Measurements from ENCODE around the gene JPH3. TPM values are rescaled to one million over a fixed set of nuclear protein-coding genes. Genes with fewer than 3 reads are reported as not detected.

Gene JPH3
- total RNA-seq, 4 donors from 2014 or later: 0.39 TPM; not detected in 3

DNA sequence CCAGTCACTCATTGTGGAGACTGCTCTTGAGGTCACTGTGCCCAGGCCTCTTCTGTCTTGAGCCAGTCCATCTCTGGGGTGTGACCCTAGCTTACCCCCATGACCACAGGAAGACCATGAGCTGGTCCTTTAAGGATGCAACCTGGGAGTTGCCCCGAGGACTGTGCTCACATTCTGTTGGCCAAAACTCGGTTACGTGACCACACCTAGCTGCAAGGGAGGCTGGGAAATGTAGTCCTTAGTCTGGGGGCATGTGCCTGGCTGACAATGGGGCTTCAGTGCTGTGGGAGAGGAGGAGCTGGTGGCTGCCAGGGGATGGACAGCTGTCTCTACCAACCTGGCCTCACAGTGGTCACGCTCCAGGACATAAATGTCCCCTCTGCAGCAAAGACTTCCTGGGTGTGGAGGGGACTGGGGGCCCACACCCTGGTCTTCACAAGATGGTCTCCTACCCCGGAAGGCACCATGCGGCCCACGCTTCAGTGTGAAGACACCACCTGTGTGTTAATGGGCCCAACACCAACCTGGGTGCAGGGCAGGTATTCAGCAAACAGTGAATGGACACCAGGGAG is 55.4 kb downstream of the JPH3 start:
- Histone ChIP-seq H3K36me3 (no peaks in the 10 kb centered on the region), H3K27ac (no peak overlapping the region), H3K4me3 (no peak overlapping the region), H3K27me3 (peaks cover 0 to 42% of the 10 kb centered on the region in 2 donors), H3K4me1 (no peaks in the 10 kb centered on the region), H3K9me3 (peaks cover 0 to 19% (median 0%) of the 10 kb centered on the region in 4 donors)
- WGBS, 2 donors: 69 to 76% methylated on average over 6 to 7 of the region's 7 CpGs
- no peak for TF ChIP-seq POLR2A (IDR thresholded peaks at IDR 0.05)
- TF ChIP-seq, protein P1, sequence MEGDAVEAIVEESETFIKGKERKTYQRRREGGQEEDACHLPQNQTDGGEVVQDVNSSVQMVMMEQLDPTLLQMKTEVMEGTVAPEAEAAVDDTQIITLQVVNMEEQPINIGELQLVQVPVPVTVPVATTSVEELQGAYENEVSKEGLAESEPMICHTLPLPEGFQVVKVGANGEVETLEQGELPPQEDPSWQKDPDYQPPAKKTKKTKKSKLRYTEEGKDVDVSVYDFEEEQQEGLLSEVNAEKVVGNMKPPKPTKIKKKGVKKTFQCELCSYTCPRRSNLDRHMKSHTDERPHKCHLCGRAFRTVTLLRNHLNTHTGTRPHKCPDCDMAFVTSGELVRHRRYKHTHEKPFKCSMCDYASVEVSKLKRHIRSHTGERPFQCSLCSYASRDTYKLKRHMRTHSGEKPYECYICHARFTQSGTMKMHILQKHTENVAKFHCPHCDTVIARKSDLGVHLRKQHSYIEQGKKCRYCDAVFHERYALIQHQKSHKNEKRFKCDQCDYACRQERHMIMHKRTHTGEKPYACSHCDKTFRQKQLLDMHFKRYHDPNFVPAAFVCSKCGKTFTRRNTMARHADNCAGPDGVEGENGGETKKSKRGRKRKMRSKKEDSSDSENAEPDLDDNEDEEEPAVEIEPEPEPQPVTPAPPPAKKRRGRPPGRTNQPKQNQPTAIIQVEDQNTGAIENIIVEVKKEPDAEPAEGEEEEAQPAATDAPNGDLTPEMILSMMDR (IDR thresholded peaks at IDR 0.05): no peak
- no peak for TF ChIP-seq EP300 (IDR thresholded peaks at IDR 0.05)
- DNase-seq (ENCODE audit: low spot score in 2 of 2): no peak

DNA sequence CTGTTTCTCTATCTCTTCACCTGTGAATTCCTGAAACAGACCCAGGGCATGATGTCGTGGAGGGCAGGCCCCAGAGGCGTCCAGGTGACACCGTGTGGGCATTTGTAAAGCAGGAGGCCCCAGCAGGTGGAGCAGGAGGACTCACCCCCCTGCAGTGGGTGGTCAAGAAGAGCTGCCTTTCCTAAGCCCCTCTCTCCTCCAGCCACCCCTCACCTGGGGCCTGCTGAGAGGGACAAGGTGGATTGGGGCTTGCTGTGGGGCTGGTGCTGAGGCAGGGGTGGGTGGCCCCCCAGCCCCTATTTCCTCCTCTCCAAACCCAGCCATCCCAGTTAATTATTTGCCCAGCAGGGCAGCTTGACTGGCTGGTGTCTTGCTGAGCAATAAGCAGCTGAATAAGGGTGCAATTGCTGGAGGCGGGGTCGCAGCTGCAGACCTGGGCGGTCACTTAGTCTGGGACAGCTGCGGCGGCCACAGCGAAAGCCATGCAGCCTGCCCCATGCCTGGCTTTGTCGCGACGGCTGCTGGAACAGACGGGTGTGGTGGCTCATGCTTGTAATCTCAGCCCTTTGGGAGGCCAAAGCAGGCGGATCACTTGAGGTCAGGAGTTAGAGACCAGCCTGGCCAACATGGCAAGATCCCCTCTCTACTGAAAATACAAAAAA is 56.4 kb downstream of the JPH3 start:
- Histone ChIP-seq H3K9me3 (peaks cover 0 to 19% (median 0%) of the 10 kb centered on the region in 4 donors), H3K27me3 (peaks cover 0 to 50% of the 10 kb centered on the region in 2 donors)

DNA sequence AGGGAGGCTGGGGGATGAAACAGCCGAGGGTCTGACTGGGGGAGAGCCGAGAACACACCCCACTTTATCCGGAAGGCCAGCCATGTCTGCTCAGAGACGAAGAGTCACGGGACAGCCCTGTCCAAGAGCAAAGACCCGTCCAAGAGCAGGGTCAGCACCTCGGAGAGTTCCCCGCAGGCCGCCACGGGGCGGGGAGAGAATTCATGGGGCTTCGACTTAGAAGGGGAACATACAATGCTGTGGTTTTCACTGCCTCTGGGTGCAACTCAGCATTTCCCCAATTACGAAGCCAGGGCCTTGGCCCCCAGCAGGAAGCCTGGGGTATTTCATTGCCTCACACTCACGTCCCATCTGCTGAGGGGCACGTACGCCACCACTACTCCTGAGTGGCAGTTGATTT is 59.3 kb downstream of the JPH3 start:
- no peaks in the 10 kb centered on the region for H3K36me3 ChIP-seq
- no peak for TF ChIP-seq EP300 (IDR thresholded peaks at IDR 0.05)
- TF ChIP-seq, protein P1 (IDR thresholded peaks at IDR 0.05): no peak
- TF ChIP-seq POLR2A (IDR thresholded peaks at IDR 0.05): no peak
- no peaks in the 10 kb centered on the region for H3K4me1 ChIP-seq
- H3K27me3 ChIP-seq: peaks cover 0 to 42% of the 10 kb centered on the region in 2 donors
- WGBS, 2 donors: 10 to 12% methylated on average over 16 of the region's 16 CpGs
- no peak overlapping the region for H3K27ac ChIP-seq
- DNase-seq (ENCODE audit: low spot score in 2 of 2): peak in 1 of 2 donors; percentile 14
- H3K9me3 ChIP-seq: peaks cover 0 to 17% (median 0%) of the 10 kb centered on the region in 4 donors
- no peak overlapping the region for H3K4me3 ChIP-seq

More for the DNA sequence above, 56.4 kb downstream of the JPH3 start:
- no peak overlapping the region for H3K27ac ChIP-seq
- DNase-seq (ENCODE audit: low spot score in 2 of 2): no peak
- no peaks in the 10 kb centered on the region for H3K36me3 ChIP-seq
- TF ChIP-seq POLR2A (IDR thresholded peaks at IDR 0.05) (no peak), EP300 (IDR thresholded peaks at IDR 0.05) (no peak)
- TF ChIP-seq, protein P1 (IDR thresholded peaks at IDR 0.05): no peak
- no peaks in the 10 kb centered on the region for H3K4me1 ChIP-seq
- H3K4me3 ChIP-seq: no peak overlapping the region
- WGBS, 2 donors: 31 to 44% methylated on average over 14 of the region's 14 CpGs

DNA sequence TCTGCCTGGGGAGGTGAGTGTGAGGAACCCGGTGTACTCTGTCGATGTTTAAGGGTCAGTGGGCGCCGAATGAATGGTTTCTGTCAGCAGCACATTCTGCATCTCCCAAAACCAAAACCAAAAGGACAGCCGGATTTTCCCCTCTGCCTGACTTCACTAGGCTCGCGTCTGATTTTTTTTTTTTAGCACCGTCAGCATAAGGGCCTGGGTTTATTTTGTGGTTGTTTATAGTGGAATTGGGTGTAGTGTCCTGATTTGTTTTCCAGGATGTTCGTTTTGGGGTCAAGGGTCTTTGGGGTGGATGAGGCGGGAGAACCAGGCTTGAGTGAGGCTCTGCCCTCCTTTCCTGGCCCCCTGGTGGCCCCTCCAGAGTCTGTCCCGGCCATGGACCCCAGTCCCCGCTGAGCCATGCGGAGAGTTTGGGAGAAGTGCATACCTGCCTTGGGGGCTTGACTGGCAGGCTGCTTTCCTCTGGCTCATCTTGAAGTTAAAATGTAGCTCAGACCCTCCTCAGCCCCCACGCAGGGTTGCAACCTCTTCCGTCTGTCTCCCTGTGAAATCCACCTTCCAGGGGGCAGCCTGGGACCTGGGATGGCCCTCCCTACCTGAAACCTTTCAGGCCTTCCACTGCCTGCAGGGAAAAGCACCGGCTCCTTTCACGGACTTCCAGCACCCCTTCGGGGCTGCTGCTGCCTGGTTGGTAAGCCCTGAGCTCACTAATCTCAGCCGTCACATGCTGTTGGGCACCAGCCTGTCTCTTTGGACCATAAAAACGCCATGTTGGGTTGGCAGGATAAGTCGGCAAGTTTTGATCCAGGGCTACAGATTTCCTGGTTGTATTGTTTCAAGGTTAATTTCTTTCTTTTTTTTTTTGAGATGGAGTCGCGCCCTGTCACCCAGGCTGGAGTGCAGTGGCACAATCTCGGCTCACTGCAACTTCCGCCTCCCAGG is 60.2 kb downstream of the JPH3 start:
- Histone ChIP-seq H3K4me3 (no peak overlapping the region), H3K36me3 (no peaks in the 10 kb centered on the region), H3K4me1 (no peaks in the 10 kb centered on the region), H3K27me3 (peaks cover 0 to 49% of the 10 kb centered on the region in 2 donors), H3K9me3 (peaks cover 0 to 7% (median 0%) of the 10 kb centered on the region in 4 donors), H3K27ac (no peak overlapping the region)
- no peak for TF ChIP-seq EP300 (IDR thresholded peaks at IDR 0.05)
- no peak for TF ChIP-seq POLR2A (IDR thresholded peaks at IDR 0.05)
- TF ChIP-seq, protein P1 (IDR thresholded peaks at IDR 0.05): no peak
- DNase-seq (ENCODE audit: low spot score in 2 of 2): no peak
- WGBS, 2 donors: 74 to 76% methylated on average over 24 to 25 of the region's 25 CpGs

Measured in tibial nerve (tissue), 4 donors.